H9 (cell line): ENCODE measurements around the gene VEGFC. TPM values are rescaled to one million over a fixed set of nuclear protein-coding genes. Genes with fewer than 3 reads are reported as not detected.

Experiments used
- DNase-seq: peaks from one replicate; pipeline ENCODE4 v3.0.0-alpha.2; 2017
- H2AFZ ChIP-seq: one replicate; pipeline ENCODE4 v1.6.1; 2013; ENCODE audit warnings: mild to moderate bottlenecking, low read length, control low read depth, moderate library complexity
- H2AK5ac ChIP-seq: 2 replicates; pipeline ENCODE4 v1.6.1; 2013; ENCODE audit warnings: low read length, control low read depth, mixed read lengths; ENCODE audit not compliant: insufficient read length
- H2BK120ac ChIP-seq: one replicate; pipeline ENCODE4 v1.6.1; 2013; ENCODE audit warnings: low read depth, mild to moderate bottlenecking, low read length, control low read depth, inconsistent platforms; ENCODE audit not compliant: poor library complexity, severe bottlenecking
- H2BK12ac ChIP-seq: 2 replicates; pipeline ENCODE4 v1.6.1; 2013; ENCODE audit warnings: low read length, control low read depth, mixed read lengths, low read depth; ENCODE audit not compliant: insufficient read length
- H2BK15ac ChIP-seq: 2 replicates; pipeline ENCODE4 v1.6.1; 2013; ENCODE audit warnings: low read depth, low read length, control low read depth
- H2BK20ac ChIP-seq: one replicate; pipeline ENCODE4 v1.6.1; 2013; ENCODE audit warnings: low read depth, mild to moderate bottlenecking, low read length, control low read depth, inconsistent platforms; ENCODE audit not compliant: poor library complexity, severe bottlenecking
- H2BK5ac ChIP-seq: 2 replicates; pipeline ENCODE4 v1.6.1; 2013; ENCODE audit warnings: low read length, control low read depth, mixed read lengths; ENCODE audit not compliant: insufficient read length
- H3K14ac ChIP-seq: 2 replicates; pipeline ENCODE4 v1.6.1; 2013; ENCODE audit warnings: low read length, control low read depth; ENCODE audit not compliant: insufficient read depth
- H3K18ac ChIP-seq: 2 replicates; pipeline ENCODE4 v1.6.1; 2013; ENCODE audit warnings: low read depth, mild to moderate bottlenecking, mixed read lengths, low read length, control low read depth; ENCODE audit not compliant: insufficient read length
- H3K23ac ChIP-seq: 2 replicates; pipeline ENCODE4 v1.6.1; 2013; ENCODE audit warnings: low read length, control low read depth, mixed read lengths, low read depth; ENCODE audit not compliant: insufficient read length
- H3K23me2 ChIP-seq: 2 replicates; pipeline ENCODE4 v1.6.1; 2013; ENCODE audit warnings: low read depth, mild to moderate bottlenecking, mixed read lengths, low read length, control low read depth; ENCODE audit not compliant: insufficient read length, poor library complexity, severe bottlenecking
- H3K27ac ChIP-seq: 2 replicates; pipeline ENCODE4 v1.5.1; 2013; ENCODE audit warnings: low read length, control low read depth, mixed read lengths, low read depth; ENCODE audit not compliant: insufficient read length
- H3K27me3 ChIP-seq: 2 replicates; pipeline ENCODE4 v1.6.1; 2013; ENCODE audit warnings: low read length, control low read depth, inconsistent platforms; ENCODE audit not compliant: insufficient read depth
- H3K4ac ChIP-seq: 2 replicates; pipeline ENCODE4 v1.6.1; 2013; ENCODE audit warnings: low read depth, mild to moderate bottlenecking, control low read depth, inconsistent platforms, low read length, moderate library complexity
- H3K4me1 ChIP-seq: 2 replicates; pipeline ENCODE4 v1.6.1; 2013; ENCODE audit warnings: low read length, control low read depth, inconsistent platforms; ENCODE audit not compliant: insufficient read depth
- H3K4me2 ChIP-seq: 2 replicates; pipeline ENCODE4 v1.6.1; 2013; ENCODE audit warnings: low read length, control low read depth, mixed read lengths; ENCODE audit not compliant: insufficient read length, insufficient read depth
- H3K56ac ChIP-seq: 2 replicates; pipeline ENCODE4 v1.6.1; 2013; ENCODE audit warnings: low read depth, mild to moderate bottlenecking, mixed read lengths, low read length, control low read depth; ENCODE audit not compliant: insufficient read length
- H3K79me1 ChIP-seq: 2 replicates; pipeline ENCODE4 v1.6.1; 2013; ENCODE audit warnings: low read depth, mild to moderate bottlenecking, moderate library complexity, low read length, control low read depth, inconsistent platforms; ENCODE audit not compliant: insufficient read depth, poor library complexity, severe bottlenecking
- H3K79me2 ChIP-seq: 2 replicates; pipeline ENCODE4 v1.6.1; 2013; ENCODE audit warnings: low read length, control low read depth, inconsistent platforms; ENCODE audit not compliant: insufficient read depth
- H3K9ac ChIP-seq: 2 replicates; pipeline ENCODE4 v1.6.1; 2013; ENCODE audit warnings: low read length, control low read depth, mixed read lengths; ENCODE audit not compliant: insufficient read length; ENCODE audit errors: extremely low read depth
- H3K9me3 ChIP-seq: one replicate; pipeline ENCODE4 v1.6.1; 2013; ENCODE audit warnings: low read depth, low read length, inconsistent platforms; ENCODE audit not compliant: control insufficient read depth
- H3T11ph ChIP-seq: one replicate; pipeline ENCODE4 v1.6.1; 2013; ENCODE audit warnings: mild to moderate bottlenecking, low read length, control low read depth, inconsistent platforms
- H4K20me1 ChIP-seq: one replicate; pipeline ENCODE4 v1.6.1; 2013; ENCODE audit not compliant: control insufficient read depth, insufficient read length, insufficient read depth
- H4K5ac ChIP-seq: 2 replicates; pipeline ENCODE4 v1.6.1; 2013; ENCODE audit warnings: low read depth, mild to moderate bottlenecking, mixed read lengths, low read length, control low read depth; ENCODE audit not compliant: insufficient read length
- H4K8ac ChIP-seq: replicated peaks from 2 replicates; pipeline ENCODE4 v1.6.1; 2013; ENCODE audit warnings: low read length, control low read depth, mixed read lengths, low read depth; ENCODE audit not compliant: insufficient read length
- H4K91ac ChIP-seq: 2 replicates; pipeline ENCODE4 v1.6.1; 2013; ENCODE audit warnings: low read depth, mild to moderate bottlenecking, moderate library complexity, mixed read lengths, low read length, control low read depth; ENCODE audit not compliant: insufficient read length
- H3K27ac Mint-ChIP-seq, 3 experiments: 2 replicates in 2 of 3; 3 replicates in 1 of 3; pipeline ENCODE4 v1.8.0; 2020 to 2021; ENCODE audit warnings: mixed read lengths in 3 of 3, mild to moderate bottlenecking in 1 of 3, moderate library complexity in 1 of 3
- H3K27me3 Mint-ChIP-seq: 2 replicates; pipeline ENCODE4 v1.8.0; 2021; ENCODE audit warnings: low read depth, mild to moderate bottlenecking, moderate library complexity, mixed read lengths
- H3K36me3 Mint-ChIP-seq, 3 experiments: 2 replicates in 2 of 3; 3 replicates in 1 of 3; pipeline ENCODE4 v1.8.0; 2020 to 2021; ENCODE audit warnings: low read depth in 3 of 3, mixed read lengths in 3 of 3; ENCODE audit not compliant: insufficient read depth in 1 of 3
- H3K4me1 Mint-ChIP-seq, 2 experiments: 2 replicates each; pipeline ENCODE4 v1.8.0; 2020; ENCODE audit warnings: mixed read lengths in 2 of 2
- H3K4me3 Mint-ChIP-seq, 2 experiments: 2 replicates in 1 of 2; 3 replicates in 1 of 2; pipeline ENCODE4 v1.8.0; 2020 to 2021; ENCODE audit warnings: mild to moderate bottlenecking in 2 of 2, mixed read lengths in 2 of 2, moderate library complexity in 1 of 2
- H3K9me3 Mint-ChIP-seq, 2 experiments: 2 replicates in 1 of 2; 3 replicates in 1 of 2; pipeline ENCODE4 v1.8.0; 2020; ENCODE audit warnings: mild to moderate bottlenecking in 2 of 2, mixed read lengths in 2 of 2, moderate library complexity in 1 of 2
- CTCF ChIP-seq: fragments of 200-600 bp; sonication (generic); conservative IDR thresholded peaks from 3 replicates; pipeline ENCODE4 v1.8.0; 2021; ENCODE audit warnings: antibody characterized with exemption, mild to moderate bottlenecking
- WGBS: extraction: QIAGEN DNeasy Blood & Tissue Kit; methylation state at CpG from one replicate; pipeline ENCODE4 v1.1.7; 2013; ENCODE audit warnings: missing lambda C conversion rate, low lambda C conversion rate, mixed read lengths; ENCODE audit not compliant: insufficient read length; ENCODE audit errors: extremely low coverage; 5-methylcytosine and 5-hydroxymethylcytosine counted together
- total RNA-seq: library from RNA; stranded (reverse); gene quantifications from 2 replicates; pipeline ENCODE4 v1.2.1, GENCODE V29; 2021

VEGFC gene
- total RNA-seq, 1 experiment from 2014 or later: 0.46 TPM

- H2BK120ac ChIP-seq: no peak overlapping the region
These were observed 102.0 kb downstream of the VEGFC start for GRCh38 chr4:176690716-176691115.

More at GRCh38 chr4:176690716-176691115, 102.0 kb downstream of the VEGFC start:
- no peak for TF ChIP-seq CTCF
- Histone ChIP-seq H2AFZ (no peak overlapping the region), H3K4me2 (no peak overlapping the region), H3K79me2 (no peaks in the 10 kb centered on the region), H3K9ac (no peak overlapping the region), H4K8ac (no peak overlapping the region), H3K9me3 (no peaks in the 10 kb centered on the region), H3K27me3 (no peaks in the 10 kb centered on the region), H4K91ac (no peak overlapping the region), H2AK5ac (no peak overlapping the region), H3K23ac (no peak overlapping the region), H3K4ac (no peak overlapping the region), H3K14ac (no peak overlapping the region), H4K5ac (no peak overlapping the region), H3K79me1 (no peaks in the 10 kb centered on the region), H3K27ac (no peak overlapping the region), H2BK5ac (no peak overlapping the region), H3K18ac (no peak overlapping the region), H2BK20ac (no peak overlapping the region), H3K23me2 (no peaks in the 10 kb centered on the region), H2BK12ac (no peak overlapping the region), H2BK15ac (no peak overlapping the region), H4K20me1 (no peaks in the 10 kb centered on the region), H3T11ph (no peak overlapping the region), H3K56ac (no peak overlapping the region), H3K4me1 (no peaks in the 10 kb centered on the region)
- no peak overlapping the region for H3K4me3 Mint-ChIP-seq
- no peaks in the 10 kb centered on the region for H3K36me3 Mint-ChIP-seq
- DNase-seq: no peak
- H3K27ac Mint-ChIP-seq: no peak overlapping the region
- H3K27me3 Mint-ChIP-seq: no peaks in the 10 kb centered on the region
- no peaks in the 10 kb centered on the region for H3K4me1 Mint-ChIP-seq
- no peaks in the 10 kb centered on the region for H3K9me3 Mint-ChIP-seq
- no CpG with 5 or more reads among the region's 5 CpGs for WGBS
